Activated T-cell treated with anti-CD3 and anti-CD28 coated beads, Interleukin-2, amount 50 U/mL, for 4 hours (primary cell): ENCODE data around the gene ATP5F1A. TPM values are rescaled to one million over a fixed set of nuclear protein-coding genes. Genes with fewer than 3 reads are reported as not detected.
A peak's percentile ranks its signal among the peaks of the same experiment; 100 is the strongest.
"Not testable (repeated sequence)": the region's sequence is repeated elsewhere in the genome, so short reads cannot be mapped to it uniquely, and the experiment has no call there.

ENCODE experiments used
- ATAC-seq, 2 donors: fragments of 200-7000 bp; cut with Tn5 transposase; one replicate each; pipeline ENCODE4 v1.10.0; 2021
- DNase-seq: peaks from one replicate; pipeline ENCODE4 v3.0.0-alpha.2; 2020
- H3K27me3 Mint-ChIP-seq: one replicate; pipeline ENCODE4 v1.8.0; 2021; ENCODE audit warnings: low read depth, mixed read lengths
- H3K36me3 Mint-ChIP-seq: one replicate; pipeline ENCODE4 v1.8.0; 2022; ENCODE audit warnings: mixed read lengths; ENCODE audit not compliant: insufficient read depth
- H3K4me1 Mint-ChIP-seq: one replicate; pipeline ENCODE4 v1.8.0; 2021; ENCODE audit warnings: low read depth, mixed read lengths
- H3K4me3 Mint-ChIP-seq: one replicate; pipeline ENCODE4 v1.8.0; 2021; ENCODE audit warnings: mild to moderate bottlenecking, moderate library complexity, mixed read lengths
- H3K9me3 Mint-ChIP-seq: one replicate; pipeline ENCODE4 v1.8.0; 2021; ENCODE audit warnings: mixed read lengths
- total RNA-seq, 3 donors: library from RNA; stranded (reverse); gene quantifications; one replicate each; pipeline ENCODE4 v1.2.1, GENCODE V29; 2021

Gene ATP5F1A
- total RNA-seq, 3 donors from 2014 or later, result 459 to 501 (median 492) TPM

GRCh38 chr18:46069524-46069923 lies 28.6 kb downstream of the ATP5F1A start:
- no peaks in the 10 kb centered on the region for H3K27me3 Mint-ChIP-seq
- peaks cover 1% of the 10 kb centered on the region for H3K36me3 Mint-ChIP-seq
- H3K9me3 Mint-ChIP-seq, result no peaks in the 10 kb centered on the region
- ATAC-seq (no peak), DNase-seq (no peak)
- H3K4me3 Mint-ChIP-seq, result no peak overlapping the region
- H3K4me1 Mint-ChIP-seq, result peaks cover 37% of the 10 kb centered on the region

- H3K27me3 Mint-ChIP-seq, result no peaks in the 10 kb centered on the region
- H3K9me3 Mint-ChIP-seq, result no peaks in the 10 kb centered on the region
- H3K4me3 Mint-ChIP-seq, result peak overlapping the region; percentile 8
- H3K36me3 Mint-ChIP-seq, result peaks cover 1% of the 10 kb centered on the region
- DNase-seq (no peak), ATAC-seq (no peak)
- H3K4me1 Mint-ChIP-seq, result peaks cover 36% of the 10 kb centered on the region
Observed at GRCh38 chr18:46068763-46069162, 29.3 kb downstream of the ATP5F1A start.

GRCh38 chr18:46067438-46068007 lies 30.6 kb downstream of the ATP5F1A start:
- no peak for DNase-seq
- no peak overlapping the region for H3K4me3 Mint-ChIP-seq
- peaks cover 26% of the 10 kb centered on the region for H3K4me1 Mint-ChIP-seq
- no peak for ATAC-seq
- H3K36me3 Mint-ChIP-seq, result peaks cover 1% of the 10 kb centered on the region
- no peaks in the 10 kb centered on the region for H3K9me3 Mint-ChIP-seq
- no peaks in the 10 kb centered on the region for H3K27me3 Mint-ChIP-seq

GRCh38 chr18:46062781-46063180 lies 35.3 kb downstream of the ATP5F1A start:
- ATAC-seq (no peak), DNase-seq (no peak)
- H3K27me3 Mint-ChIP-seq, result no peaks in the 10 kb centered on the region
- H3K9me3 Mint-ChIP-seq, result no peaks in the 10 kb centered on the region
- H3K36me3 Mint-ChIP-seq, result peaks cover 1% of the 10 kb centered on the region
- no peak overlapping the region for H3K4me3 Mint-ChIP-seq
- H3K4me1 Mint-ChIP-seq, result peaks cover 3% of the 10 kb centered on the region

- DNase-seq (no peak), ATAC-seq (no peak)
- H3K9me3 Mint-ChIP-seq, result no peaks in the 10 kb centered on the region
- peaks cover 3% of the 10 kb centered on the region for H3K4me1 Mint-ChIP-seq
- no peaks in the 10 kb centered on the region for H3K36me3 Mint-ChIP-seq
- H3K27me3 Mint-ChIP-seq, result no peaks in the 10 kb centered on the region
- no peak overlapping the region for H3K4me3 Mint-ChIP-seq
Observed at GRCh38 chr18:46061796-46062195, 36.3 kb downstream of the ATP5F1A start.

- H3K4me3 Mint-ChIP-seq, result no peak overlapping the region
- DNase-seq (no peak), ATAC-seq (no peak)
- no peaks in the 10 kb centered on the region for H3K27me3 Mint-ChIP-seq
- H3K4me1 Mint-ChIP-seq, result peaks cover 4% of the 10 kb centered on the region
- H3K36me3 Mint-ChIP-seq, result no peaks in the 10 kb centered on the region
- H3K9me3 Mint-ChIP-seq, result no peaks in the 10 kb centered on the region
Observed at GRCh38 chr18:46061387-46061786, 36.7 kb downstream of the ATP5F1A start.

- Mint-ChIP-seq H3K36me3 (no peaks in the 10 kb centered on the region), H3K9me3 (no peaks in the 10 kb centered on the region), H3K4me1 (peaks cover 14% of the 10 kb centered on the region), H3K4me3 (no peak overlapping the region), H3K27me3 (no peaks in the 10 kb centered on the region)
- no peak for ATAC-seq
- DNase-seq, result no peak
Observed at GRCh38 chr18:46060359-46060841, 37.7 kb downstream of the ATP5F1A start.

- H3K36me3 Mint-ChIP-seq, result no peaks in the 10 kb centered on the region
- no peaks in the 10 kb centered on the region for H3K9me3 Mint-ChIP-seq
- ATAC-seq, result peak; percentile 15 to 51
- H3K4me3 Mint-ChIP-seq, result peak overlapping the region; percentile 29
- peaks cover 44% of the 10 kb centered on the region for H3K4me1 Mint-ChIP-seq
- H3K27me3 Mint-ChIP-seq, result no peaks in the 10 kb centered on the region
- DNase-seq, result no peak
Observed at GRCh38 chr18:46055838-46056230, 42.3 kb downstream of the ATP5F1A start.

GRCh38 chr18:46054956-46055837 lies 42.9 kb downstream of the ATP5F1A start:
- ATAC-seq (peak; percentile 69 to 71), DNase-seq (no peak)
- Mint-ChIP-seq H3K27me3 (no peaks in the 10 kb centered on the region), H3K4me1 (peaks cover 44% of the 10 kb centered on the region), H3K4me3 (peak overlapping the region; percentile 29), H3K36me3 (no peaks in the 10 kb centered on the region), H3K9me3 (no peaks in the 10 kb centered on the region)

GRCh38 chr18:46053368-46054095 lies 44.6 kb downstream of the ATP5F1A start:
- peaks cover 45% of the 10 kb centered on the region for H3K4me1 Mint-ChIP-seq
- DNase-seq, result no peak
- H3K27me3 Mint-ChIP-seq, result no peaks in the 10 kb centered on the region
- peak; percentile 38 to 39 for ATAC-seq
- H3K4me3 Mint-ChIP-seq, result no peak overlapping the region
- no peaks in the 10 kb centered on the region for H3K9me3 Mint-ChIP-seq
- H3K36me3 Mint-ChIP-seq, result peaks cover under 1% of the 10 kb centered on the region

- DNase-seq, result no peak
- H3K4me3 Mint-ChIP-seq, result no peak overlapping the region
- peaks cover 2% of the 10 kb centered on the region for H3K36me3 Mint-ChIP-seq
- H3K4me1 Mint-ChIP-seq, result peaks cover 47% of the 10 kb centered on the region
- no peaks in the 10 kb centered on the region for H3K27me3 Mint-ChIP-seq
- ATAC-seq, result no peak
- no peaks in the 10 kb centered on the region for H3K9me3 Mint-ChIP-seq
Observed at GRCh38 chr18:46051731-46052461, 46.2 kb downstream of the ATP5F1A start.

- Mint-ChIP-seq H3K4me3 (no peak overlapping the region), H3K9me3 (no peaks in the 10 kb centered on the region), H3K27me3 (no peaks in the 10 kb centered on the region), H3K4me1 (peaks cover 41% of the 10 kb centered on the region), H3K36me3 (peaks cover 2% of the 10 kb centered on the region)
- no peak for DNase-seq
- ATAC-seq, result no peak
Observed at GRCh38 chr18:46050268-46050667, 47.8 kb downstream of the ATP5F1A start.

- no peak for DNase-seq
- Mint-ChIP-seq H3K4me1 (peaks cover 31% of the 10 kb centered on the region), H3K36me3 (peaks cover 4% of the 10 kb centered on the region), H3K9me3 (no peaks in the 10 kb centered on the region), H3K27me3 (no peaks in the 10 kb centered on the region), H3K4me3 (no peak overlapping the region)
- no peak for ATAC-seq
Observed at GRCh38 chr18:46048641-46049040, 49.5 kb downstream of the ATP5F1A start.

- not testable (repeated sequence) for ATAC-seq, H3K9me3 Mint-ChIP-seq, H3K27me3 Mint-ChIP-seq, H3K4me3 Mint-ChIP-seq, H3K36me3 Mint-ChIP-seq, DNase-seq
- peaks cover 32% of the 10 kb centered on the region for H3K4me1 Mint-ChIP-seq
Observed at GRCh38 chr18:46047369-46047768, 50.7 kb downstream of the ATP5F1A start.
